Fibroblast of lung (primary cell): ENCODE results near the gene KASH5. TPM values are rescaled to one million over a fixed set of nuclear protein-coding genes. Genes with fewer than 3 reads are reported as not detected.

Experiments
- DNase-seq, 2 donors: peaks; one replicate each; pipeline versions ENCODE4 v3.0.0 to v3.0.0-alpha.2; 2010; ENCODE audit warnings: low read depth in 2 of 2
- H2AFZ ChIP-seq: 2 replicates; pipeline ENCODE4 v1.5.1; 2012; ENCODE audit warnings: low read length, control low read depth, inconsistent platforms
- H3K27ac ChIP-seq: 2 replicates; pipeline ENCODE4 v1.5.1; 2011; ENCODE audit warnings: low read length, control low read depth; ENCODE audit not compliant: insufficient read depth
- H3K27me3 ChIP-seq: 2 replicates; pipeline ENCODE4 v1.5.1; 2011; ENCODE audit warnings: mild to moderate bottlenecking, low read length; ENCODE audit not compliant: control insufficient read depth, insufficient read depth
- H3K36me3 ChIP-seq: 2 replicates; pipeline ENCODE4 v1.5.1; 2011; ENCODE audit warnings: low read length; ENCODE audit not compliant: control insufficient read depth, insufficient read depth
- H3K4me1 ChIP-seq: 2 replicates; pipeline ENCODE4 v1.5.1; 2011; ENCODE audit warnings: low read length; ENCODE audit not compliant: control insufficient read depth, insufficient read depth; ENCODE audit errors: extremely low read depth
- H3K4me2 ChIP-seq: 2 replicates; pipeline ENCODE4 v1.5.1; 2011; ENCODE audit warnings: low read length, control low read depth; ENCODE audit not compliant: insufficient read depth; ENCODE audit errors: extremely low read depth
- H3K4me3 ChIP-seq, 4 experiments: fragments of 200-600 bp in 1 of 4; sonication (generic) in 1 of 4; replicated peaks in 1 of 4; 2 replicates each; pipeline ENCODE4 v1.5.1; 2011 to 2016; ENCODE audit warnings: low read length in 4 of 4, low read depth in 3 of 4, mild to moderate bottlenecking in 3 of 4, control low read depth in 2 of 4, inconsistent platforms in 1 of 4, mixed read lengths in 1 of 4; ENCODE audit not compliant: insufficient read depth in 1 of 4; ENCODE audit errors: control extremely low read depth in 1 of 4
- H3K79me2 ChIP-seq: 2 replicates; pipeline ENCODE4 v1.5.1; 2012; ENCODE audit warnings: mild to moderate bottlenecking, low read length, inconsistent platforms; ENCODE audit not compliant: control insufficient read depth, insufficient read depth
- H3K9ac ChIP-seq: 2 replicates; pipeline ENCODE4 v1.5.1; 2011; ENCODE audit warnings: mild to moderate bottlenecking, low read length, control low read depth; ENCODE audit not compliant: insufficient read depth
- H3K9me3 ChIP-seq: 2 replicates; pipeline ENCODE4 v1.5.1; 2012; ENCODE audit warnings: low read depth, low read length; ENCODE audit not compliant: control insufficient read depth, insufficient read depth
- H4K20me1 ChIP-seq: 2 replicates; pipeline ENCODE4 v1.5.1; 2011; ENCODE audit warnings: low read length; ENCODE audit not compliant: control insufficient read depth, insufficient read depth; ENCODE audit errors: extremely low read depth
- EZH2 ChIP-seq: IDR thresholded peaks from 2 replicates; pipeline ENCODE4 v1.5.1; 2012; ENCODE audit warnings: low read length, control low read depth, mild to moderate bottlenecking; ENCODE audit errors: missing control alignments
- polyA plus RNA-seq, 2 donors: library from polyadenylated mRNA; depleted of rRNA in 1 of 2; stranded (reverse) in 1 of 2; unstranded in 1 of 2; fragments of >200 nt; gene quantifications; 2 replicates each; pipeline ENCODE4 v1.2.1, GENCODE V29; 2011 to 2012; ENCODE audit warnings: missing spikeins in 1 of 2
- total RNA-seq: library from RNA; depleted of rRNA; stranded (reverse); fragments of >200 nt; gene quantifications from 2 replicates; pipeline ENCODE4 v1.2.1, GENCODE V29; 2014
- TF ChIP-seq, protein P1 (sequence below), 2 donors: IDR thresholded peaks in 1 of 2; conservative IDR thresholded peaks in 1 of 2; 1 replicate in 1 of 2; 2 replicates in 1 of 2; pipeline ENCODE4 v1.5.1; 2011 to 2012; ENCODE audit warnings: low read length in 2 of 2, control low read depth in 1 of 2, inconsistent platforms in 1 of 2, low read depth in 1 of 2, mild to moderate bottlenecking in 1 of 2

KASH5 gene
- total and polyA plus RNA-seq, 2 donors (not counting 1 experiment from before 2014, with no cell fraction given) = not detected

DNA sequence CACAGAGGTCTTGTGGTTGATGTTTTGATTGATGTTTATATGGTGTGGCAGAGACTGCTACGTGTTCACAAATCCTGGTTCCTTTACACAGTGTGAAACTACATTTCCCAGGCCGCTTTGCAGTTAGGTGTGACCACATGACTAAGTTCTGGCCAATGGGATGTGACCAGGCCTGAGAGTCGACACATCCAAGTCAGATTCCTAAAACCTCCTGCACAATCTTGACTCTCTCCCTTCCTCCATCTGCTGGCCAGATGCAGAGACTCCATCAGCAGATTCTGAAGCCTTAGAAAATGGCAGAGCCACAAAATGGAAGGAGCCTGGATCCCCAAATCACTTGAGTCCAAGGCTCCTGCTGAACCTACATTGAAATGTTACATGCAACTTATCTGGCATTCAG is 40.2 kb upstream of the KASH5 start:
- Histone ChIP-seq H3K4me3 (no peak overlapping the region), H3K4me2 (no peak overlapping the region), H3K36me3 (peaks cover 22% of the 10 kb centered on the region), H3K9ac (no peak overlapping the region), H2AFZ (no peak overlapping the region), H3K27me3 (no peaks in the 10 kb centered on the region), H3K4me1 (no peaks in the 10 kb centered on the region), H3K27ac (no peak overlapping the region), H4K20me1 (no peaks in the 10 kb centered on the region), H3K79me2 (no peaks in the 10 kb centered on the region), H3K9me3 (no peaks in the 10 kb centered on the region)
- TF ChIP-seq, protein P1, sequence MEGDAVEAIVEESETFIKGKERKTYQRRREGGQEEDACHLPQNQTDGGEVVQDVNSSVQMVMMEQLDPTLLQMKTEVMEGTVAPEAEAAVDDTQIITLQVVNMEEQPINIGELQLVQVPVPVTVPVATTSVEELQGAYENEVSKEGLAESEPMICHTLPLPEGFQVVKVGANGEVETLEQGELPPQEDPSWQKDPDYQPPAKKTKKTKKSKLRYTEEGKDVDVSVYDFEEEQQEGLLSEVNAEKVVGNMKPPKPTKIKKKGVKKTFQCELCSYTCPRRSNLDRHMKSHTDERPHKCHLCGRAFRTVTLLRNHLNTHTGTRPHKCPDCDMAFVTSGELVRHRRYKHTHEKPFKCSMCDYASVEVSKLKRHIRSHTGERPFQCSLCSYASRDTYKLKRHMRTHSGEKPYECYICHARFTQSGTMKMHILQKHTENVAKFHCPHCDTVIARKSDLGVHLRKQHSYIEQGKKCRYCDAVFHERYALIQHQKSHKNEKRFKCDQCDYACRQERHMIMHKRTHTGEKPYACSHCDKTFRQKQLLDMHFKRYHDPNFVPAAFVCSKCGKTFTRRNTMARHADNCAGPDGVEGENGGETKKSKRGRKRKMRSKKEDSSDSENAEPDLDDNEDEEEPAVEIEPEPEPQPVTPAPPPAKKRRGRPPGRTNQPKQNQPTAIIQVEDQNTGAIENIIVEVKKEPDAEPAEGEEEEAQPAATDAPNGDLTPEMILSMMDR (conservative IDR thresholded peaks at IDR 0.05 in 1 of 2, IDR thresholded peaks at IDR 0.05 in 1 of 2; ENCODE audit: low read depth in 1 of 2, low read length in 2 of 2) = peak; percentile 12 to 19
- no peak for TF ChIP-seq EZH2
- DNase-seq = peak; percentile 66 to 76

DNA sequence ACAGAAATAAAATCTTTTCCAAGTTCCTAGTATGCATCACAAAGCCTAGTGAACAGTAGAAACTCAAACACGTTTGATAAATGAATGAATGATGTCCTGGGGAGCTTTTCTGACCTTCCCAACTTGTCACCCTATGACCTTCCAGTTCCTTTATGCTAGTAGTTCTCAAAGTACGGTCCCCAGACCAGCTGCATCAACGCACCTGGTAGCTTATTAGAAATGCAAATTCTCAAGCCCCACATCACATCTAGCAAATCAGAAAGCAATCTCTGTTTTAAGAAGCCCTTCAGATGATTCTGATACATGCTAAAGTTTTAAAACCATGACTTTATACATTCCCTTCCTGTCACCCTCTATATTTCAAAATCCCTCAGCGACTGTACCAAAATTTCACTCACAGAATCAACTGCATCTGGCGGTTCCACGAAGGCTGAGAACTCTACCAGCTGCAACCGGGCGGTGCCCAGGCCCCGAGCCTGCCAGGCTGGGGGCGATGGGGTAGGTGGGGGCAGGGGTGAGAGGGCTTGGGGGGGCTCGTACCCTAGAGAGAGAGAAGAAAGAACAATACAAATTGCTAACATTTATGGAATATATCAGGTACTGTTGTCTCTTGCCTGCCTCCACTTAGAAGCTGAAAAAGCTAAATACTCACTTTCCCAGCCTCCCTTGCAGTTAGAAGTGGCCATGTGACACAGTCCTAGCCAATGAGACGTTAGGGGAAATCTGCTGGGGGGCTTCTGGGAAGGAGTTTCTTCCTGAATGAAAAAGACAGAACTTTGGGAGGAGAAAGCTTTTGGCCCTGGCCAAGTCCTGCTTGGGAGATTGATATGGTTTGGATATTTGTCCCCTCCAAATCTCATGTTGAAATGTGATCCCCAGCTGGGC is 39.5 kb upstream of the KASH5 start:
- no peak overlapping the region for H3K27ac ChIP-seq
- no peaks in the 10 kb centered on the region for H4K20me1 ChIP-seq
- TF ChIP-seq, protein P1 (conservative IDR thresholded peaks at IDR 0.05 in 1 of 2, IDR thresholded peaks at IDR 0.05 in 1 of 2; ENCODE audit: low read depth in 1 of 2, low read length in 2 of 2) = no peak
- TF ChIP-seq EZH2 = no peak
- H3K27me3 ChIP-seq = no peaks in the 10 kb centered on the region
- H3K9me3 ChIP-seq = no peaks in the 10 kb centered on the region
- DNase-seq = no peak
- H3K4me2 ChIP-seq = no peak overlapping the region
- no peaks in the 10 kb centered on the region for H3K4me1 ChIP-seq
- no peak overlapping the region for H3K4me3 ChIP-seq
- peaks cover 19% of the 10 kb centered on the region for H3K36me3 ChIP-seq
- no peak overlapping the region for H3K9ac ChIP-seq
- H2AFZ ChIP-seq = no peak overlapping the region
- H3K79me2 ChIP-seq = no peaks in the 10 kb centered on the region

DNA sequence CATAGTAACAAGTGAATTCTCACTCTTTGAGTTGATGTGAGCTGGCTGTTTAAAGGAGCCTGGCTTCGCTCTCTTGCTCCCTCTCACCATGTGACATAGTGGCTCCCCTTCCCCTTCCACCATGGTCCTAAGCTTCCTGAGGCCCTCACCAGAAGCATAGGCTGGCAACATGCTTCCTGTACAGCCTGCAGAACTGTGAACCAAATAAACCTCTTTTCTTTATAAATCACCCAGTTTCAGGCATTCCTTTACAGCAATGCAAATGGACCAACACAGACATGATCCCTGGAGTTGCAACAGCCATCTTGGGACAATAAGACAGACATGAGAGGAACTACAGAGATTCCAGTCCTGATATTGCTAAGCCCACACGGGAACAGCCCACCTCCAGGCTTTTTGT is 38.5 kb upstream of the KASH5 start:
- Histone ChIP-seq H3K9me3 (no peaks in the 10 kb centered on the region), H3K4me2 (no peak overlapping the region), H3K4me1 (no peaks in the 10 kb centered on the region), H3K27ac (no peak overlapping the region), H4K20me1 (no peaks in the 10 kb centered on the region), H3K79me2 (no peaks in the 10 kb centered on the region), H3K27me3 (no peaks in the 10 kb centered on the region), H3K36me3 (peaks cover 21% of the 10 kb centered on the region), H2AFZ (no peak overlapping the region), H3K9ac (no peak overlapping the region), H3K4me3 (no peak overlapping the region)
- no peak for TF ChIP-seq EZH2
- TF ChIP-seq, protein P1 (conservative IDR thresholded peaks at IDR 0.05 in 1 of 2, IDR thresholded peaks at IDR 0.05 in 1 of 2; ENCODE audit: low read depth in 1 of 2, low read length in 2 of 2) = no peak
- DNase-seq = no peak
